Measurements from ENCODE around the gene CARS2.
"Not testable (repeated sequence)": the region's sequence is repeated elsewhere in the genome, so short reads cannot be mapped to it uniquely, and the experiment has no call there.

The CARS2 gene

GRCh38 chr13:110699148-110700145, 6.5 kb downstream of the CARS2 start:
- Histone ChIP-seq H3K4me3 (ENCODE audit: insufficient read depth, low read depth, low read length, poor library complexity, severe bottlenecking) (no peak overlapping the region), H3K27ac (ENCODE audit: insufficient read depth, low read length, poor library complexity, severe bottlenecking) (no peak overlapping the region)

GRCh38 chr13:110698689-110699088, 7.2 kb downstream of the CARS2 start:
- no peaks in the 10 kb centered on the region for H3K27me3 ChIP-seq (replicated peaks; ENCODE audit: control insufficient read depth, insufficient read depth, low read length, poor library complexity, severe bottlenecking)
- H3K9me3 ChIP-seq (ENCODE audit: control insufficient read depth, low read length): no peaks in the 10 kb centered on the region
- DNase-seq: no peak
- no peak overlapping the region for H3K27ac ChIP-seq (ENCODE audit: insufficient read depth, low read length, poor library complexity, severe bottlenecking)
- H3K4me1 ChIP-seq (ENCODE audit: control insufficient read depth, insufficient read depth, low read length, poor library complexity, severe bottlenecking): peaks cover 11% of the 10 kb centered on the region
- H3K4me3 ChIP-seq (ENCODE audit: insufficient read depth, low read depth, low read length, poor library complexity, severe bottlenecking): no peak overlapping the region
- peaks cover 38% of the 10 kb centered on the region for H3K36me3 ChIP-seq (ENCODE audit: control insufficient read depth, insufficient read depth, low read length)

More at GRCh38 chr13:110699148-110700145, 6.5 kb downstream of the CARS2 start:
- Histone ChIP-seq H3K36me3 (ENCODE audit: control insufficient read depth, insufficient read depth, low read length) (peaks cover 38% of the 10 kb centered on the region), H3K4me1 (ENCODE audit: control insufficient read depth, insufficient read depth, low read length, poor library complexity, severe bottlenecking) (peaks cover 11% of the 10 kb centered on the region), H3K27me3 (replicated peaks; ENCODE audit: control insufficient read depth, insufficient read depth, low read length, poor library complexity, severe bottlenecking) (no peaks in the 10 kb centered on the region), H3K9me3 (ENCODE audit: control insufficient read depth, low read length) (no peaks in the 10 kb centered on the region)
- no peak for DNase-seq

- Histone ChIP-seq H3K4me1 (ENCODE audit: control insufficient read depth, insufficient read depth, low read length, poor library complexity, severe bottlenecking) (peaks cover 6% of the 10 kb centered on the region), H3K27ac (ENCODE audit: insufficient read depth, low read length, poor library complexity, severe bottlenecking) (no peak overlapping the region), H3K27me3 (replicated peaks; ENCODE audit: control insufficient read depth, insufficient read depth, low read length, poor library complexity, severe bottlenecking) (no peaks in the 10 kb centered on the region), H3K36me3 (ENCODE audit: control insufficient read depth, insufficient read depth, low read length) (peaks cover 37% of the 10 kb centered on the region), H3K4me3 (ENCODE audit: insufficient read depth, low read depth, low read length, poor library complexity, severe bottlenecking) (no peak overlapping the region), H3K9me3 (ENCODE audit: control insufficient read depth, low read length) (no peaks in the 10 kb centered on the region)
- DNase-seq: no peak
These were observed 8.1 kb downstream of the CARS2 start for GRCh38 chr13:110697842-110698241.

- DNase-seq: no peak
- H3K27me3 ChIP-seq (replicated peaks; ENCODE audit: control insufficient read depth, insufficient read depth, low read length, poor library complexity, severe bottlenecking): no peaks in the 10 kb centered on the region
These were observed 9.1 kb downstream of the CARS2 start for GRCh38 chr13:110696776-110697175.

GRCh38 chr13:110695774-110696173, 10.1 kb downstream of the CARS2 start:
- H3K4me1 ChIP-seq (ENCODE audit: control insufficient read depth, insufficient read depth, low read length, poor library complexity, severe bottlenecking); H3K9me3 ChIP-seq (ENCODE audit: control insufficient read depth, low read length); DNase-seq; H3K4me3 ChIP-seq (ENCODE audit: insufficient read depth, low read depth, low read length, poor library complexity, severe bottlenecking); H3K27ac ChIP-seq (ENCODE audit: insufficient read depth, low read length, poor library complexity, severe bottlenecking); H3K27me3 ChIP-seq (replicated peaks; ENCODE audit: control insufficient read depth, insufficient read depth, low read length, poor library complexity, severe bottlenecking): not testable (repeated sequence)
- peaks cover 36% of the 10 kb centered on the region for H3K36me3 ChIP-seq (ENCODE audit: control insufficient read depth, insufficient read depth, low read length)

More at GRCh38 chr13:110696776-110697175, 9.1 kb downstream of the CARS2 start:
- Histone ChIP-seq H3K9me3 (ENCODE audit: control insufficient read depth, low read length) (no peaks in the 10 kb centered on the region), H3K4me3 (ENCODE audit: insufficient read depth, low read depth, low read length, poor library complexity, severe bottlenecking) (no peak overlapping the region), H3K27ac (ENCODE audit: insufficient read depth, low read length, poor library complexity, severe bottlenecking) (no peak overlapping the region), H3K4me1 (ENCODE audit: control insufficient read depth, insufficient read depth, low read length, poor library complexity, severe bottlenecking) (no peaks in the 10 kb centered on the region), H3K36me3 (ENCODE audit: control insufficient read depth, insufficient read depth, low read length) (peaks cover 33% of the 10 kb centered on the region)

- Histone ChIP-seq H3K27ac (ENCODE audit: insufficient read depth, low read length, poor library complexity, severe bottlenecking) (no peak overlapping the region), H3K9me3 (ENCODE audit: control insufficient read depth, low read length) (no peaks in the 10 kb centered on the region), H3K36me3 (ENCODE audit: control insufficient read depth, insufficient read depth, low read length) (peaks cover 32% of the 10 kb centered on the region), H3K4me3 (ENCODE audit: insufficient read depth, low read depth, low read length, poor library complexity, severe bottlenecking) (no peak overlapping the region), H3K27me3 (replicated peaks; ENCODE audit: control insufficient read depth, insufficient read depth, low read length, poor library complexity, severe bottlenecking) (no peaks in the 10 kb centered on the region), H3K4me1 (ENCODE audit: control insufficient read depth, insufficient read depth, low read length, poor library complexity, severe bottlenecking) (no peaks in the 10 kb centered on the region)
- DNase-seq: no peak
These were observed 15.4 kb downstream of the CARS2 start for GRCh38 chr13:110690516-110690915.

- Histone ChIP-seq H3K4me3 (ENCODE audit: insufficient read depth, low read depth, low read length, poor library complexity, severe bottlenecking) (no peak overlapping the region), H3K36me3 (ENCODE audit: control insufficient read depth, insufficient read depth, low read length) (peaks cover 35% of the 10 kb centered on the region), H3K27me3 (replicated peaks; ENCODE audit: control insufficient read depth, insufficient read depth, low read length, poor library complexity, severe bottlenecking) (no peaks in the 10 kb centered on the region), H3K27ac (ENCODE audit: insufficient read depth, low read length, poor library complexity, severe bottlenecking) (no peak overlapping the region), H3K9me3 (ENCODE audit: control insufficient read depth, low read length) (no peaks in the 10 kb centered on the region), H3K4me1 (ENCODE audit: control insufficient read depth, insufficient read depth, low read length, poor library complexity, severe bottlenecking) (no peaks in the 10 kb centered on the region)
- no peak for DNase-seq
These were observed 16.2 kb downstream of the CARS2 start for GRCh38 chr13:110689711-110690110.

GRCh38 chr13:110689041-110689440, 16.9 kb downstream of the CARS2 start:
- no peaks in the 10 kb centered on the region for H3K9me3 ChIP-seq (ENCODE audit: control insufficient read depth, low read length)
- H3K4me1 ChIP-seq (ENCODE audit: control insufficient read depth, insufficient read depth, low read length, poor library complexity, severe bottlenecking): no peaks in the 10 kb centered on the region
- no peak overlapping the region for H3K27ac ChIP-seq (ENCODE audit: insufficient read depth, low read length, poor library complexity, severe bottlenecking)
- DNase-seq: no peak
- H3K36me3 ChIP-seq (ENCODE audit: control insufficient read depth, insufficient read depth, low read length): peaks cover 42% of the 10 kb centered on the region
- H3K27me3 ChIP-seq (replicated peaks; ENCODE audit: control insufficient read depth, insufficient read depth, low read length, poor library complexity, severe bottlenecking): no peaks in the 10 kb centered on the region
- no peak overlapping the region for H3K4me3 ChIP-seq (ENCODE audit: insufficient read depth, low read depth, low read length, poor library complexity, severe bottlenecking)

- DNase-seq: no peak
- H3K27ac ChIP-seq (ENCODE audit: insufficient read depth, low read length, poor library complexity, severe bottlenecking): no peak overlapping the region
- peaks cover 53% of the 10 kb centered on the region for H3K36me3 ChIP-seq (ENCODE audit: control insufficient read depth, insufficient read depth, low read length)
- H3K4me1 ChIP-seq (ENCODE audit: control insufficient read depth, insufficient read depth, low read length, poor library complexity, severe bottlenecking): no peaks in the 10 kb centered on the region
- no peaks in the 10 kb centered on the region for H3K9me3 ChIP-seq (ENCODE audit: control insufficient read depth, low read length)
- H3K4me3 ChIP-seq (ENCODE audit: insufficient read depth, low read depth, low read length, poor library complexity, severe bottlenecking): no peak overlapping the region
- H3K27me3 ChIP-seq (replicated peaks; ENCODE audit: control insufficient read depth, insufficient read depth, low read length, poor library complexity, severe bottlenecking): no peaks in the 10 kb centered on the region
These were observed 18.2 kb downstream of the CARS2 start for GRCh38 chr13:110687736-110688135.

- DNase-seq: no peak
- no peak overlapping the region for H3K4me3 ChIP-seq (ENCODE audit: insufficient read depth, low read depth, low read length, poor library complexity, severe bottlenecking)
- H3K9me3 ChIP-seq (ENCODE audit: control insufficient read depth, low read length): no peaks in the 10 kb centered on the region
- no peaks in the 10 kb centered on the region for H3K4me1 ChIP-seq (ENCODE audit: control insufficient read depth, insufficient read depth, low read length, poor library complexity, severe bottlenecking)
- H3K27ac ChIP-seq (ENCODE audit: insufficient read depth, low read length, poor library complexity, severe bottlenecking): no peak overlapping the region
- H3K27me3 ChIP-seq (replicated peaks; ENCODE audit: control insufficient read depth, insufficient read depth, low read length, poor library complexity, severe bottlenecking): no peaks in the 10 kb centered on the region
- peaks cover 64% of the 10 kb centered on the region for H3K36me3 ChIP-seq (ENCODE audit: control insufficient read depth, insufficient read depth, low read length)
These were observed 20.5 kb downstream of the CARS2 start for GRCh38 chr13:110685305-110686020.
